B cell (primary cell): ENCODE results near the gene GPR27.

ENCODE experiments used
- EZH2 ChIP-seq: IDR thresholded peaks from 2 replicates; pipeline ENCODE4 v1.6.1; 2012; ENCODE audit warnings: borderline replicate concordance, low read depth, mild to moderate bottlenecking, moderate library complexity, low read length; ENCODE audit not compliant: insufficient read depth, poor library complexity, severe bottlenecking
- TF ChIP-seq, protein P1 (sequence below): fragments of 200-600 bp; IDR thresholded peaks from one replicate; pipeline ENCODE4 v1.8.0; 2022; ENCODE audit warnings: antibody characterized with exemption, mild to moderate bottlenecking

DNA sequence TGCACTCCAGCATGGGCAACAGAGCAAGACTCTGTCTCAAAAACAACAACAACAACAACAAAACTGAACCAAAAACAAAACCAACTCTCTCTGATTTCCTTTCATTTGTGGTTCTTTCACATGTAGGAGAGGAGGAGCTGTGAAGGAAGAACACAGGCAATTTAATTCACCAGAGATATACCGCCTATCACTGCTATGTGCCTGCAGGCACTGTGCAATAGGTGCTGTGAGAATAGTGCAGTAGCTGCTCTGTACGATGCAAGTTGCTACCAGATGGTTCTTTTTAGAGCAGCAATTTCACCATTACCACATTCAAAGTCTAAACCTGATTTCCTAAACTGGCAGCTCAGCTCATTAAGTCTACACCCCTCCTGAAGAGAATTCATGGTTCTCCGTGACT lies 42.6 kb downstream of the GPR27 start:
- TF ChIP-seq, protein P1, sequence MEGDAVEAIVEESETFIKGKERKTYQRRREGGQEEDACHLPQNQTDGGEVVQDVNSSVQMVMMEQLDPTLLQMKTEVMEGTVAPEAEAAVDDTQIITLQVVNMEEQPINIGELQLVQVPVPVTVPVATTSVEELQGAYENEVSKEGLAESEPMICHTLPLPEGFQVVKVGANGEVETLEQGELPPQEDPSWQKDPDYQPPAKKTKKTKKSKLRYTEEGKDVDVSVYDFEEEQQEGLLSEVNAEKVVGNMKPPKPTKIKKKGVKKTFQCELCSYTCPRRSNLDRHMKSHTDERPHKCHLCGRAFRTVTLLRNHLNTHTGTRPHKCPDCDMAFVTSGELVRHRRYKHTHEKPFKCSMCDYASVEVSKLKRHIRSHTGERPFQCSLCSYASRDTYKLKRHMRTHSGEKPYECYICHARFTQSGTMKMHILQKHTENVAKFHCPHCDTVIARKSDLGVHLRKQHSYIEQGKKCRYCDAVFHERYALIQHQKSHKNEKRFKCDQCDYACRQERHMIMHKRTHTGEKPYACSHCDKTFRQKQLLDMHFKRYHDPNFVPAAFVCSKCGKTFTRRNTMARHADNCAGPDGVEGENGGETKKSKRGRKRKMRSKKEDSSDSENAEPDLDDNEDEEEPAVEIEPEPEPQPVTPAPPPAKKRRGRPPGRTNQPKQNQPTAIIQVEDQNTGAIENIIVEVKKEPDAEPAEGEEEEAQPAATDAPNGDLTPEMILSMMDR: no peak
- no peak for TF ChIP-seq EZH2
